ENCODE measurements around the gene GNAQ. TPM values are rescaled to one million over a fixed set of nuclear protein-coding genes. Genes with fewer than 3 reads are reported as not detected.

The GNAQ gene
- total RNA-seq, result 0.20 and 0.64 TPM in 2 replicates

DNA sequence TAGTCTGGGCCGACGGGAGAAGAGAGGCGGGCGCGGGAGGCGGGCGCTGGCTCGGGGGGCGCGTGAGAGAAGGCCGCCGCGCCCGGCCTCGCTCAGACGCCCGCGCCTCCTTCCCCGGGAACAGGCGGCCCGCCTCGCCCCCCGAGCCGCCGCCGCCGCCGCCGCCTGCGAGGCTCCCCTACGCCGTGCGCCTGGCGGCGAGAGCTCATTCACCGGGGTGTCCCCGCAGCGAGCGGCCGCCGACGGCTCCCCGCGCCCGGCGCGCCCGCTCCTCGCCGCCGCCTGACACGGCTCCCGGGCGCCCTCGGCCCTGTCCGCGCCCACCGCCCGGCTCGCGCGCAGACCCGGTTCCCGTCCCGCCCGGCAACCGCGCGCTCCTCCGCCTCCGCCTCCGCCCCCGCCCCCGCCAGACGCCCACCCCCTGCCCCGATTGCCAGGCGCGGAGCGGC, at the start of gene GNAQ:
Gene GNAQ (minus strand): TSS at position 368 of the 449 bp plus-strand sequence. CDS start 576 bp downstream, outside the sequence.
- Mint-ChIP-seq H3K27me3 (peaks cover 47% of the 10 kb centered on the region), H3K27ac (no peak within 1 kb of the TSS), H3K4me1 (peaks cover 25% of the 10 kb centered on the region)

DNA sequence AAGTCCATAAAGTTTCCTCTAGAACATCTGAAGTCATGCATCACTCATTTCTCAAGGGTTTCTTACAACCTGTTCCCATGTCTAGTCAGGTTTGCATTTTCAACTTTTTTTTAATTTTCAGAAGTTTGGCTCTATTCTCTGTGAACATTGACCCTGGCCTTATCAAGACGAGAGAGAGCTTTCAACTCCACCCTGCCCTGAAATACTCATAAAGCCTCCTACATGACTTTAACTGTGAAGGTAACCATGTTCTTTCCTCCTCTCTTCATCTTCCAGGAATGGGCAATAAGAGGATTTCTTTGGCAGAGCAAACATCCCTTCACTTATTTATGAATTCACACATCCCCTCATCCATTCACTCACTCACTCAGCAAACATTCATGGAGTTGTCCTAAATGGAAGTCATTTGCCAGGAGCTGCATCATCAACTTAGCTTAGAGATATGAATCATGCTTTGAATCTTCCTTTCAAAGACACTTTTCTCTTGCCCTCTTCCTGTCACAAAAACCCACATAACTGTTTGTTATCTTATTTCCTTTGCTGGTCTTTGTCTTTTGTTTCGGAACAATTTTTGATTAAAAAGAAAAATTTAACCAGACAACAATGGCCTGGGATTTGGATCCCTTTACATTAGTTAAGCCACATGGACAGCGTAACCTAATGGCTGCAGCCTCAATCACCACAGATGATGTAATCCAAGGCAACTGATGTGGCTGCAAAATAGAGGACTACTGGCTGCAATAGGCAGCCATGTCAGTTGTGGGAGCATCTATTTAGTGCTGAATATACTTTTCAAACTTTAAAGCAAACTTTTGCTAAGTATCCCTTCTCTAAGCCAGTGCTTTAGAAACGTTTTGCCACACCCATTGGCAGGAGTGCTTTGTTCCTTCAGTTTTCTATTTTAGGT, 43.0 kb upstream of the GNAQ start:
- ChIA-PET POLR2A (no interaction called here), CTCF (no interaction called here)
- Mint-ChIP-seq H3K4me3 (no peak overlapping the region), H3K4me1 (no peaks in the 10 kb centered on the region), H3K27me3 (peaks cover 34% of the 10 kb centered on the region), H3K9me3 (peaks cover 5% of the 10 kb centered on the region), H3K36me3 (ENCODE audit: low read depth) (peaks cover 3% of the 10 kb centered on the region), H3K27ac (no peak overlapping the region)
- DNase-seq (no peak), ATAC-seq (ENCODE audit: low read depth) (no peak)
- TF ChIP-seq, protein P1, sequence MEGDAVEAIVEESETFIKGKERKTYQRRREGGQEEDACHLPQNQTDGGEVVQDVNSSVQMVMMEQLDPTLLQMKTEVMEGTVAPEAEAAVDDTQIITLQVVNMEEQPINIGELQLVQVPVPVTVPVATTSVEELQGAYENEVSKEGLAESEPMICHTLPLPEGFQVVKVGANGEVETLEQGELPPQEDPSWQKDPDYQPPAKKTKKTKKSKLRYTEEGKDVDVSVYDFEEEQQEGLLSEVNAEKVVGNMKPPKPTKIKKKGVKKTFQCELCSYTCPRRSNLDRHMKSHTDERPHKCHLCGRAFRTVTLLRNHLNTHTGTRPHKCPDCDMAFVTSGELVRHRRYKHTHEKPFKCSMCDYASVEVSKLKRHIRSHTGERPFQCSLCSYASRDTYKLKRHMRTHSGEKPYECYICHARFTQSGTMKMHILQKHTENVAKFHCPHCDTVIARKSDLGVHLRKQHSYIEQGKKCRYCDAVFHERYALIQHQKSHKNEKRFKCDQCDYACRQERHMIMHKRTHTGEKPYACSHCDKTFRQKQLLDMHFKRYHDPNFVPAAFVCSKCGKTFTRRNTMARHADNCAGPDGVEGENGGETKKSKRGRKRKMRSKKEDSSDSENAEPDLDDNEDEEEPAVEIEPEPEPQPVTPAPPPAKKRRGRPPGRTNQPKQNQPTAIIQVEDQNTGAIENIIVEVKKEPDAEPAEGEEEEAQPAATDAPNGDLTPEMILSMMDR (IDR thresholded peaks at IDR 0.05), result no peak
- intact Hi-C loops (cut with micrococcal nuclease), result no loop called here

More for the DNA sequence above, at the start of gene GNAQ:
- peak; percentile 27 for ATAC-seq (ENCODE audit: low read depth)
- intact Hi-C loops (cut with micrococcal nuclease), result loop anchor here (5.0 to 10.0 kb wide), 3 partner anchors 203 to 854 kb away; partner anchors contain the start of genes CEP78 and VPS13A
- ChIA-PET CTCF (interaction anchor here (1.3 kb wide), 1 partner anchor 577 kb away, joined by 5 read pairs; no protein-coding TSS in a partner anchor), POLR2A (no interaction called here)
- Mint-ChIP-seq H3K36me3 (ENCODE audit: low read depth) (no peaks in the 10 kb centered on the region), H3K9me3 (no peaks in the 10 kb centered on the region), H3K4me3 (peak within 1 kb of the TSS; percentile 85)
- no peak for DNase-seq
- TF ChIP-seq, protein P1 (IDR thresholded peaks at IDR 0.05), result no peak

- ChIA-PET POLR2A (no interaction called here), CTCF (no interaction called here)
- TF ChIP-seq, protein P1 (IDR thresholded peaks at IDR 0.05), result no peak
- Mint-ChIP-seq H3K9me3 (peaks cover 3% of the 10 kb centered on the region), H3K4me3 (no peak overlapping the region), H3K36me3 (ENCODE audit: low read depth) (peaks cover 2% of the 10 kb centered on the region), H3K27me3 (peaks cover 34% of the 10 kb centered on the region), H3K27ac (no peak overlapping the region), H3K4me1 (no peaks in the 10 kb centered on the region)
- intact Hi-C loops (cut with micrococcal nuclease), result no loop called here
- DNase-seq (no peak), ATAC-seq (ENCODE audit: low read depth) (no peak)
Observed at GRCh38 chr9:78073722-78074121, 42.1 kb upstream of the GNAQ start.

GRCh38 chr9:78072586-78073199, 41.1 kb upstream of the GNAQ start:
- no peak overlapping the region for H3K27ac Mint-ChIP-seq
- DNase-seq (no peak), ATAC-seq (ENCODE audit: low read depth) (no peak)
- H3K36me3 Mint-ChIP-seq (ENCODE audit: low read depth), result no peaks in the 10 kb centered on the region
- TF ChIP-seq, protein P1 (IDR thresholded peaks at IDR 0.05), result no peak
- ChIA-PET POLR2A (no interaction called here), CTCF (no interaction called here)
- H3K4me3 Mint-ChIP-seq, result no peak overlapping the region
- H3K27me3 Mint-ChIP-seq, result peaks cover 37% of the 10 kb centered on the region
- peaks cover under 1% of the 10 kb centered on the region for H3K9me3 Mint-ChIP-seq
- intact Hi-C loops (cut with micrococcal nuclease), result no loop called here
- H3K4me1 Mint-ChIP-seq, result no peaks in the 10 kb centered on the region

- Mint-ChIP-seq H3K27ac (no peak overlapping the region), H3K9me3 (peaks cover 11% of the 10 kb centered on the region), H3K27me3 (peaks cover 27% of the 10 kb centered on the region), H3K4me1 (no peaks in the 10 kb centered on the region), H3K36me3 (ENCODE audit: low read depth) (no peaks in the 10 kb centered on the region), H3K4me3 (no peak overlapping the region)
- DNase-seq (no peak), ATAC-seq (ENCODE audit: low read depth) (no peak)
- CTCF ChIA-PET, result no interaction called here
- TF ChIP-seq, protein P1 (IDR thresholded peaks at IDR 0.05), result no peak
- POLR2A ChIA-PET, result no interaction called here
- intact Hi-C loops (cut with micrococcal nuclease), result no loop called here
Observed at GRCh38 chr9:78070521-78070920, 38.9 kb upstream of the GNAQ start.
